CD4-positive, alpha-beta T cell treated with Interleukin-12 subunit alpha and Interleukin-12 subunit beta, for 1 hour (primary cell): ENCODE measurements around the gene SLIT1.
"Not testable (repeated sequence)": the region's sequence is repeated elsewhere in the genome, so short reads cannot be mapped to it uniquely, and the experiment has no call there.

Experiments used
- DNase-seq: peaks from one replicate; pipeline ENCODE4 v3.0.0-alpha.2; 2020

SLIT1 gene

GRCh38 chr10:97039538-97040247 is 146.1 kb downstream of the SLIT1 start:
- DNase-seq = no peak

GRCh38 chr10:97038688-97039087 is 147.1 kb downstream of the SLIT1 start:
- DNase-seq = no peak

GRCh38 chr10:97037365-97038361 is 148.1 kb downstream of the SLIT1 start:
- peak; percentile 68 for DNase-seq

GRCh38 chr10:97034958-97035769 is 150.6 kb downstream of the SLIT1 start:
- no peak for DNase-seq

GRCh38 chr10:97034301-97034700 is 151.5 kb downstream of the SLIT1 start:
- no peak for DNase-seq

- not testable (repeated sequence) for DNase-seq
Measured at GRCh38 chr10:97033841-97034240, 151.9 kb downstream of the SLIT1 start.

GRCh38 chr10:97032624-97033023 is 153.1 kb downstream of the SLIT1 start:
- no peak for DNase-seq

GRCh38 chr10:97031459-97031858 is 154.3 kb downstream of the SLIT1 start:
- no peak for DNase-seq

- DNase-seq = no peak
Measured at GRCh38 chr10:97030894-97031293, 154.9 kb downstream of the SLIT1 start.

GRCh38 chr10:97029271-97029670 is 156.5 kb downstream of the SLIT1 start:
- DNase-seq = no peak

- DNase-seq = no peak
Measured at GRCh38 chr10:97028832-97029178, 157.0 kb downstream of the SLIT1 start.

GRCh38 chr10:97028126-97028831 is 157.5 kb downstream of the SLIT1 start:
- DNase-seq = no peak

- DNase-seq = peak; percentile 50
Measured at GRCh38 chr10:97025613-97026242, 160.0 kb downstream of the SLIT1 start.

- DNase-seq = no peak
Measured at GRCh38 chr10:97024168-97025073, 161.3 kb downstream of the SLIT1 start.

- no peak for DNase-seq
Measured at GRCh38 chr10:97023401-97024167, 162.2 kb downstream of the SLIT1 start.

- no peak for DNase-seq
Measured at GRCh38 chr10:97022616-97023015, 163.1 kb downstream of the SLIT1 start.

- no peak for DNase-seq
Measured at GRCh38 chr10:97020452-97021400, 165.0 kb downstream of the SLIT1 start.

GRCh38 chr10:97019213-97019844 is 166.4 kb downstream of the SLIT1 start:
- no peak for DNase-seq
